ENCODE results near the gene STRBP. TPM values are rescaled to one million over a fixed set of nuclear protein-coding genes. Genes with fewer than 3 reads are reported as not detected.

The STRBP gene
- total RNA-seq (2022; extraction: Qiagen RNA extraction; ENCODE audit: low read depth) = 11.4 to 16.1 TPM (median 14.4 TPM) in 5 replicates

GRCh38 chr9:123268465-123269259 lies at the start of gene STRBP:
TSS of gene STRBP (minus strand) at chr9:123268586. CDS start at chr9:123184134, 84,452 bp downstream.

Other genes starting within 250 kb of the STRBP start
- gene GPR21, start 234.9 kb downstream of the STRBP start, total RNA-seq (2022; extraction: Qiagen RNA extraction; ENCODE audit: low read depth) = not detected in 5 replicates
- gene CRB2, start 87.6 kb upstream of the STRBP start, total RNA-seq (2022; extraction: Qiagen RNA extraction; ENCODE audit: low read depth) = 0.03 to 0.08 TPM (median 0.05 TPM) in 5 replicates

All from A549 treated with RU486 at 1 μM for 4 hours (cell line).